ENCODE measurements around the gene NABP1.

Gene NABP1

GRCh38 chr2:191650896-191651773, 26.8 kb upstream of the NABP1 start:
- DNase-seq, result no peak

GRCh38 chr2:191653667-191654391, 24.1 kb upstream of the NABP1 start:
- no peak for DNase-seq

GRCh38 chr2:191656391-191656790, 21.5 kb upstream of the NABP1 start:
- DNase-seq, result no peak

- no peak for DNase-seq
These were observed 21.1 kb upstream of the NABP1 start for GRCh38 chr2:191656792-191657191.

- no peak for DNase-seq
These were observed 20.0 kb upstream of the NABP1 start for GRCh38 chr2:191657977-191658376.

GRCh38 chr2:191659198-191659597, 18.7 kb upstream of the NABP1 start:
- no peak for DNase-seq

- DNase-seq, result no peak
These were observed 17.4 kb upstream of the NABP1 start for GRCh38 chr2:191660575-191660974.

GRCh38 chr2:191661097-191661924, 16.6 kb upstream of the NABP1 start:
- no peak for DNase-seq

GRCh38 chr2:191664823-191665677, 12.9 kb upstream of the NABP1 start:
- no peak for DNase-seq

- no peak for DNase-seq
These were observed 11.7 kb upstream of the NABP1 start for GRCh38 chr2:191666226-191666625.

GRCh38 chr2:191666732-191667131, 11.2 kb upstream of the NABP1 start:
- DNase-seq, result no peak

GRCh38 chr2:191670076-191670475, 7.9 kb upstream of the NABP1 start:
- no peak for DNase-seq

GRCh38 chr2:191670787-191671186, 7.1 kb upstream of the NABP1 start:
- DNase-seq, result no peak

- no peak for DNase-seq
These were observed 1.9 kb upstream of the NABP1 start for GRCh38 chr2:191675807-191676721.

- no peak for DNase-seq
These were observed 918 bp upstream of the NABP1 start for GRCh38 chr2:191676790-191677645.

GRCh38 chr2:191678437-191679100, 633 bp downstream of the NABP1 start:
- no peak for DNase-seq

GRCh38 chr2:191679818-191680600, 2.1 kb downstream of the NABP1 start:
- DNase-seq, result no peak

GRCh38 chr2:191680639-191681038, 2.7 kb downstream of the NABP1 start:
- DNase-seq, result no peak

- DNase-seq, result no peak
These were observed 4.2 kb downstream of the NABP1 start for GRCh38 chr2:191682126-191682525.
